ENCODE results near the gene HOXA9. TPM values are rescaled to one million over a fixed set of nuclear protein-coding genes. Genes with fewer than 3 reads are reported as not detected.

HOXA9 gene
- total RNA-seq, 1 donor from 2014 or later, result 9.6 TPM

GRCh38 chr7:27112955-27113949 lies 52.1 kb downstream of the HOXA9 start:
- no peak for DNase-seq

Small RNA genes within 50 kb of the gene (small RNA-seq; reads per million reads assigned to genes)
- gene AC004080.5 (ENCODE audit: low replicate concordance) (not detected), gene RF02140 (ENCODE audit: low replicate concordance) (not detected), gene RF02141 (ENCODE audit: low replicate concordance) (not detected)

Other genes with a start within 250 kb of the HOXA9 start
- gene HOXA1, start 69.5 kb downstream of the HOXA9 start, total RNA-seq, result 0.59 TPM
- 0.89 TPM for gene HOXA2, start 62.9 kb downstream of the HOXA9 start, total RNA-seq
- 0.69 TPM for gene HOXA4, start 34.8 kb downstream of the HOXA9 start, total RNA-seq
- gene HOXA5, start 21.9 kb downstream of the HOXA9 start, total RNA-seq, result 4.7 TPM
- 3.3 TPM for gene HOXA6, start 17.8 kb downstream of the HOXA9 start, total RNA-seq
- gene HOXA3, start 13.0 kb downstream of the HOXA9 start, total RNA-seq, result 4.9 TPM
- 1.5 TPM for gene HOXA7, start 8.9 kb downstream of the HOXA9 start, total RNA-seq
- gene HOXA10, start 8.8 kb upstream of the HOXA9 start, total RNA-seq, result 2.8 TPM
- gene HOXA11, start 19.7 kb upstream of the HOXA9 start, total RNA-seq, result 0.20 TPM
- 1.4 TPM for gene HOXA13, start 34.6 kb upstream of the HOXA9 start, total RNA-seq
- gene EVX1, start 77.3 kb upstream of the HOXA9 start, total RNA-seq, result not detected